IMR-90 (cell line): Measurements from ENCODE around the gene MYO7B. TPM values are rescaled to one million over a fixed set of nuclear protein-coding genes. Genes with fewer than 3 reads are reported as not detected.

Source experiments
- ATAC-seq: fragments of 200-7000 bp; cut with Tn5 transposase; 2 replicates; pipeline ENCODE4 v1.9.1; 2020; ENCODE audit warnings: low read depth, mild to moderate bottlenecking, moderate library complexity
- BruUV-seq: library from RNA; stranded (reverse); fragments of 400-500 nt; replicated peaks from 2 replicates; lab custom pipeline; 2021; lab: Mats Ljungman, UMichigan
- CTCF ChIA-PET: fragments of 300-600 bp; formaldehyde crosslinking; extraction: SDS; loops from one replicate; lab custom pipeline; 2021; ENCODE audit warnings: antibody characterized with exemption; lab: Yijun Ruan, JAX
- POLR2A ChIA-PET: fragments of 300-600 bp; sonication (Branson Sonifier 250); formaldehyde crosslinking; loops from one replicate; lab custom pipeline; 2022; ENCODE audit warnings: antibody characterized with exemption; ENCODE audit not compliant: unreplicated experiment; lab: Charles Lee
- DNase-seq: peaks from one replicate; pipeline ENCODE4 v3.0.0; 2013
- H2AFZ ChIP-seq: replicated peaks from 2 replicates; pipeline ENCODE3; 2013; ENCODE audit warnings: low read length, mild to moderate bottlenecking; ENCODE audit not compliant: poor library complexity
- H2AK5ac ChIP-seq: 2 replicates; pipeline ENCODE4 v1.6.1; 2013; ENCODE audit warnings: low read depth, low read length, inconsistent platforms
- H2AK9ac ChIP-seq: replicated peaks from 2 replicates; pipeline ENCODE3; 2013; ENCODE audit warnings: mild to moderate bottlenecking, low read depth, low read length, moderate library complexity; ENCODE audit not compliant: poor library complexity
- H2BK120ac ChIP-seq: 2 replicates; pipeline ENCODE4 v1.6.1; 2013; ENCODE audit warnings: low read depth, low read length, inconsistent platforms
- H2BK15ac ChIP-seq: 3 replicates; pipeline ENCODE4 v1.6.1; 2013; ENCODE audit warnings: low read depth, low read length, inconsistent platforms
- H2BK20ac ChIP-seq: 2 replicates; pipeline ENCODE4 v1.6.1; 2013; ENCODE audit warnings: low read depth, mild to moderate bottlenecking, inconsistent platforms, low read length, moderate library complexity
- H2BK5ac ChIP-seq: 2 replicates; pipeline ENCODE4 v1.6.1; 2013; ENCODE audit warnings: mild to moderate bottlenecking, low read depth, low read length, inconsistent platforms; ENCODE audit not compliant: poor library complexity, severe bottlenecking
- H3K14ac ChIP-seq: replicated peaks from 2 replicates; pipeline ENCODE4 v1.6.1; 2013; ENCODE audit warnings: low read depth, low read length, inconsistent platforms
- H3K18ac ChIP-seq: 2 replicates; pipeline ENCODE4 v1.6.1; 2013; ENCODE audit warnings: low read depth, low read length, control low read depth
- H3K23ac ChIP-seq: 2 replicates; pipeline ENCODE4 v1.6.1; 2013; ENCODE audit warnings: low read depth, low read length, inconsistent platforms
- H3K27ac ChIP-seq: 2 replicates; pipeline ENCODE4 v1.5.1; 2013; ENCODE audit warnings: mild to moderate bottlenecking, control low read depth, low read length; ENCODE audit not compliant: insufficient read depth
- H3K27me3 ChIP-seq: 2 replicates; pipeline ENCODE4 v1.6.1; 2013; ENCODE audit warnings: low read length; ENCODE audit not compliant: control insufficient read depth, insufficient read depth
- H3K36me3 ChIP-seq: 2 replicates; pipeline ENCODE4 v1.6.1; 2013; ENCODE audit warnings: low read length, mixed read lengths; ENCODE audit not compliant: control insufficient read depth, insufficient read depth
- H3K4ac ChIP-seq: 2 replicates; pipeline ENCODE4 v1.6.1; 2013; ENCODE audit warnings: low read depth, low read length, inconsistent platforms
- H3K4me1 ChIP-seq: 2 replicates; pipeline ENCODE4 v1.6.1; 2013; ENCODE audit warnings: low read length, mixed read lengths; ENCODE audit not compliant: control insufficient read depth, insufficient read depth
- H3K4me2 ChIP-seq: 2 replicates; pipeline ENCODE4 v1.6.1; 2013; ENCODE audit warnings: low read depth, mild to moderate bottlenecking, control low read depth, low read length, moderate library complexity
- H3K4me3 ChIP-seq: 2 replicates; pipeline ENCODE4 v1.5.1; 2013; ENCODE audit warnings: low read depth, mild to moderate bottlenecking, control low read depth, low read length, moderate library complexity; ENCODE audit not compliant: insufficient read depth
- H3K56ac ChIP-seq: 2 replicates; pipeline ENCODE4 v1.6.1; 2013; ENCODE audit warnings: low read length, inconsistent platforms; ENCODE audit not compliant: insufficient read depth; ENCODE audit errors: extremely low read depth
- H3K79me1 ChIP-seq, 2 experiments: 2 replicates each; pipeline ENCODE4 v1.6.1; 2013; ENCODE audit warnings: low read length in 2 of 2, inconsistent platforms in 1 of 2, low read depth in 1 of 2
- H3K9ac ChIP-seq: 2 replicates; pipeline ENCODE4 v1.6.1; 2013; ENCODE audit warnings: low read depth, low read length, control low read depth
- H3K9me1 ChIP-seq: 2 replicates; pipeline ENCODE4 v1.6.1; 2013; ENCODE audit warnings: low read length, inconsistent platforms; ENCODE audit not compliant: insufficient read depth
- H3K9me3 ChIP-seq: 2 replicates; pipeline ENCODE4 v1.6.1; 2013; ENCODE audit warnings: low read length; ENCODE audit not compliant: control insufficient read depth, insufficient read depth
- H4K20me1 ChIP-seq: 2 replicates; pipeline ENCODE4 v1.6.1; 2013; ENCODE audit warnings: low read length, inconsistent platforms; ENCODE audit not compliant: insufficient read depth
- H4K5ac ChIP-seq: 2 replicates; pipeline ENCODE4 v1.6.1; 2013; ENCODE audit warnings: mild to moderate bottlenecking, low read depth, low read length, control low read depth
- H4K8ac ChIP-seq, 2 experiments: 2 replicates each; pipeline ENCODE4 v1.6.1; 2013; ENCODE audit warnings: low read depth in 2 of 2, low read length in 2 of 2, control low read depth in 1 of 2, inconsistent platforms in 1 of 2
- H4K91ac ChIP-seq: 2 replicates; pipeline ENCODE4 v1.6.1; 2013; ENCODE audit warnings: low read depth, low read length, inconsistent platforms; ENCODE audit not compliant: insufficient read depth
- CHD1 ChIP-seq: IDR thresholded peaks from 2 replicates; pipeline ENCODE4 v1.6.1; 2012; ENCODE audit warnings: low read depth, low read length, improper control_type of control experiment
- CTCF ChIP-seq: conservative IDR thresholded peaks from 2 replicates; pipeline ENCODE4 v1.5.1; 2012; ENCODE audit warnings: mild to moderate bottlenecking, low read depth, low read length, improper control_type of control experiment
- MAZ ChIP-seq: IDR thresholded peaks from 2 replicates; pipeline ENCODE4 v1.6.1; 2012; ENCODE audit warnings: low read depth, mild to moderate bottlenecking, low read length, improper control_type of control experiment, moderate library complexity, borderline replicate concordance
- POLR2A ChIP-seq: IDR thresholded peaks from 2 replicates; pipeline ENCODE4 v1.6.1; 2012; ENCODE audit warnings: mild to moderate bottlenecking, low read depth, low read length
- RAD21 ChIP-seq: IDR thresholded peaks from 2 replicates; pipeline ENCODE4 v1.6.1; 2012; ENCODE audit warnings: low read length, improper control_type of control experiment
- RCOR1 ChIP-seq: IDR thresholded peaks from 2 replicates; pipeline ENCODE4 v1.6.1; 2012; ENCODE audit warnings: mild to moderate bottlenecking, low read length, improper control_type of control experiment; ENCODE audit not compliant: insufficient replicate concordance
- RFX5 ChIP-seq: IDR thresholded peaks from 2 replicates; pipeline ENCODE4 v1.8.0; 2012; ENCODE audit warnings: low read depth, mild to moderate bottlenecking, low read length, moderate library complexity
- WGBS, 2 experiments: methylation state at CpG; one replicate each; pipeline versions ENCODE4 v1.1.5 to v1.1.7; 2013; ENCODE audit warnings: missing lambda C conversion rate in 2 of 2; ENCODE audit not compliant: insufficient read length in 1 of 2; ENCODE audit errors: extremely low coverage in 2 of 2; 5-methylcytosine and 5-hydroxymethylcytosine counted together
- dilution Hi-C: fragments of 300-500 bp; cut with HindIII; formaldehyde crosslinking; loops from one replicate; pipeline ENCODE4 v1.14.3; 2018; ENCODE audit warnings: low sequenced_read_pairs; ENCODE audit not compliant: unreplicated experiment
- in situ Hi-C: fragments of 300-500 bp; cut with MboI; formaldehyde crosslinking; loops from 3 replicates; pipeline ENCODE4 v1.14.3; 2019; ENCODE audit warnings: low sequenced_read_pairs, inconsistent platforms, mixed read lengths
- intact Hi-C: fragments of 100-400 bp; cut with micrococcal nuclease; formaldehyde crosslinking; loops from 2 replicates; pipeline ENCODE4 v1.10.0; 2022
- polyA plus RNA-seq, 3 experiments: library from polyadenylated mRNA; depleted of rRNA; stranded (reverse); fragments of >200 nt; gene quantifications; 2 replicates each; pipeline ENCODE4 v1.2.3, GENCODE V29; 2012; ENCODE audit warnings: low replicate concordance in 1 of 3
- total RNA-seq: library from RNA; depleted of rRNA; stranded (reverse); fragments of >200 nt; gene quantifications from 2 replicates; pipeline ENCODE4 v1.2.3, GENCODE V29; 2012

MYO7B gene
- total and polyA plus RNA-seq, 2 of the 4 experiments (the other 2 are of a cell fraction) = 0.18 to 0.46 TPM

- ATAC-seq (no peak), DNase-seq (no peak)
- Histone ChIP-seq H2BK120ac (no peak overlapping the region; the same call in 1 of the 2 replicates), H3K56ac (no peak overlapping the region), H3K27me3 (peaks cover 15% of the 10 kb centered on the region; the same call in 1 of the 2 replicates), H4K5ac (no peak overlapping the region), H2BK15ac (no peak overlapping the region), H4K8ac (no peak overlapping the region), H3K79me1 (no peaks in the 10 kb centered on the region), H2AFZ (no peak overlapping the region), H2AK9ac (no peak overlapping the region), H3K18ac (no peak overlapping the region), H2BK5ac (no peak overlapping the region), H4K91ac (no peak overlapping the region), H3K36me3 (no peaks in the 10 kb centered on the region), H3K23ac (no peak overlapping the region), H3K9me3 (peaks cover 12% of the 10 kb centered on the region), H2BK20ac (no peak overlapping the region), H3K4ac (no peak overlapping the region), H4K20me1 (no peaks in the 10 kb centered on the region), H3K27ac (no peak overlapping the region), H3K4me1 (no peaks in the 10 kb centered on the region), H3K9me1 (no peaks in the 10 kb centered on the region), H2AK5ac (no peak overlapping the region), H3K4me3 (no peak overlapping the region), H3K4me2 (no peak overlapping the region), H3K14ac (no peak overlapping the region), H3K9ac (no peak overlapping the region)
- dilution Hi-C loops = no loop called here
- BruUV-seq = no TSS peak
- in situ Hi-C loops = no loop called here
- CTCF ChIA-PET = no interaction called here
- WGBS, 2 experiments = no CpG with 5 or more reads among the region's 7 CpGs
- no peak for TF ChIP-seq MAZ
- TF ChIP-seq CTCF = no peak
- TF ChIP-seq RCOR1 = no peak
- no peak for TF ChIP-seq RAD21
- no peak for TF ChIP-seq RFX5
- TF ChIP-seq CHD1 = no peak
- TF ChIP-seq POLR2A = no peak
- POLR2A ChIA-PET = no interaction called here
- intact Hi-C loops = no loop called here
Observed at GRCh38 chr2:127605691-127606263, 70.3 kb downstream of the MYO7B start.
